GM19043 (cell line): ENCODE data around the gene KPNA4.

ENCODE experiments used
- ATAC-seq: cut with Tn5 transposase; IDR thresholded peaks from one replicate; pipeline ENCODE4 v1.9.1; 2021; ENCODE audit warnings: low read depth; ENCODE audit not compliant: unreplicated experiment

Gene KPNA4

GRCh38 chr3:160501325-160501724, 64.0 kb downstream of the KPNA4 start:
- ATAC-seq, result no peak

- no peak for ATAC-seq
These were observed 67.2 kb downstream of the KPNA4 start for GRCh38 chr3:160498202-160498601.

DNA sequence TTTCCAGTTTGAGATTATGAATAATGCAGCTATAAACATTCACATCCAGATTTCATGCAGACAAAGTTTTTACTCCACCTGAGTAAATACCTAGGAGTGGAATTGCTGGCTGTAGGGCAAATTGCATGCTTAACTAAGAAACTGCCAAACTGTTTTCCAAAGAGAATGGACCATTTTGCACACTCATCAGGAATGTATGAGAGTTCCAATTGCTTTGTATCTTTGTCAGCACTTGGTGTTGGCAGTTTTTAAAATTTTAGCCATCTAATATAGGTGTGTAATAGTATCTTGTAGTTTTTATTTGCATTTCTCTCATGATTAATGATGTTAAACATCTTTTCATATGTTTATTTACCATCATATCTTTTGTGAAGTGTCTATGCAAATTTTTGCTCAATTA, 75.2 kb downstream of the KPNA4 start:
- ATAC-seq, result no peak

GRCh38 chr3:160486459-160486869, 78.9 kb downstream of the KPNA4 start:
- ATAC-seq, result no peak

GRCh38 chr3:160482796-160483195, 82.6 kb downstream of the KPNA4 start:
- ATAC-seq, result no peak

- ATAC-seq, result no peak
These were observed 83.5 kb downstream of the KPNA4 start for GRCh38 chr3:160481856-160482255.

- ATAC-seq, result no peak
These were observed 84.4 kb downstream of the KPNA4 start for GRCh38 chr3:160480931-160481330.

- ATAC-seq, result no peak
These were observed 86.0 kb downstream of the KPNA4 start for GRCh38 chr3:160479376-160479775.

DNA sequence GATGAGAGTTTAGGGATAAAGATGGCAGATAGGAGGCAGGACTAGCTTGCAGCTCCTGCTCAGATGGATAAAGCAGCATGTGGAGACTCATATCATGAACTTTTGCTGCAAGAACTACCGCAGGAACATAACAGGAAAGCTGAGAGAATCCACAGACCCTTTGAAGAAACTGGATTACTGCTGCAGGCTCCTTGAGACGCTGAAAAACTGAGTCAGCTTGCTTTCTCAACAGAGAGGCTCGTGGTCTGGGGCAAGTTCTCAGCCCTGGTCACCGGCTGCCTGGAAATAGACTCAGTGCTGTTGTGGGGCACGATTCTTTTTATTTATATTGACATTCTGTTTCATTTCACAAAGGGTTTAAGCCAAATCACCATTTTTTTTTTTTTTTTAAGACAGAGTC, 87.0 kb downstream of the KPNA4 start:
- no peak for ATAC-seq

- ATAC-seq, result no peak
These were observed 87.6 kb downstream of the KPNA4 start for GRCh38 chr3:160477750-160478149.

- ATAC-seq, result no peak
These were observed 89.5 kb downstream of the KPNA4 start for GRCh38 chr3:160475884-160476283.

DNA sequence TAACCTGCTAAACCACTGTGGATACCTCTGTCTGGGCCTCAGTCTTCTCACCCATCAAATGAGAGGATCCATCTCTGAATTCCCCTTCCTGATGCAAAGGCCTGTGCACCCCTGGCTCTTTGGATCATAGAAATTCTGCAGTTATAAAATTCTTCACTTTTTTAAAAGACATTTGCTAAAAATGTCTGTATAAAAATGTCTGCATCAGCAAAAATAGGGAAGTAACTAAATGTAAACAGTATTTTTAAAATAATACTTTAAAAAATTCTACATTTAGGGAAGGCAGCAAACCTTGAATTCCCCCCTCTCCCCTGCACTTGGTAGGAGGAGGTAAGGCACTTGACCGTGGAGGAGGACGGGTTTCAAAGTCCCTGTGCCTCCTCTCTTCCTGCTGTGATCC, 90.2 kb downstream of the KPNA4 start:
- ATAC-seq, result no peak

DNA sequence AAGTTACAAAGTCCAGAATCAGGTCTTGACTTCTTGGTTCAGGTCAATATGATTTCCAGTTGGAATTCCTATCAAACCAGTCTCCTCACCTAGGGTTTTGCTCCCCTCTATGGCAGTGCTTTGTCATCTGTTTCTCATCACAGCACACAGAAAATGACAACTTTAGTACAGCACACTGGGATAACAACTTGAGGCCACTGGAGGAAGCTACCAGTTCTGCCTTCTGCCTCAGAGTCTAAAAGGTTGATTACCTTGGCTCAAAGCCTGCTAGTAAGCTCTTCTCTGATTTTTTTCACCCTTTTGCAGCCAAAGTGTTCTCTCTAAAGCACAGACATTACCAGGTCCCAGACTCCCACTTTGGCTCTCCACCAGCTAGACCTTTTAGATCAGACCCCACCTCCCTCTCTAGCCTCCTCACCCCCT, 90.9 kb downstream of the KPNA4 start:
- ATAC-seq, result no peak

GRCh38 chr3:160473978-160474377, 91.4 kb downstream of the KPNA4 start:
- ATAC-seq, result no peak

GRCh38 chr3:160473221-160473620, 92.2 kb downstream of the KPNA4 start:
- ATAC-seq, result no peak

DNA sequence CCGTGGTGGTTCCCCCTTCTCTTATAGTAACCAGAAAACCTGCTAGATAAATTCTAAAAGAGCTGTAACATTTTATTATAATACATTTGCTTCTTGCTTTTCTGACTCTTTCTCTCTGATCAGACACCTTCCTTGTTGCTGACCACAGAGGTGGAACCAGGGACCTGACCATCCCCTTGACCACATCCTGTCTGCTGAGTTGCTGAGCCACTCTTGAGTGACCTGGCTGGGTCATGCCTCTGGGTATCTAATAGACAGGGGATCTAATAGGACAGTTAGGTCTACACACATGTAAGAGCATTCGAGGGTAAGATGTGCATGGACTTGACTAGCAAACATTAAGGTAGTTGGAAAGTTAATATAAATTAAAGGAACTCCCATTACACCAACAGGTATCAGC, 93.0 kb downstream of the KPNA4 start:
- ATAC-seq, result peak; percentile 57

DNA sequence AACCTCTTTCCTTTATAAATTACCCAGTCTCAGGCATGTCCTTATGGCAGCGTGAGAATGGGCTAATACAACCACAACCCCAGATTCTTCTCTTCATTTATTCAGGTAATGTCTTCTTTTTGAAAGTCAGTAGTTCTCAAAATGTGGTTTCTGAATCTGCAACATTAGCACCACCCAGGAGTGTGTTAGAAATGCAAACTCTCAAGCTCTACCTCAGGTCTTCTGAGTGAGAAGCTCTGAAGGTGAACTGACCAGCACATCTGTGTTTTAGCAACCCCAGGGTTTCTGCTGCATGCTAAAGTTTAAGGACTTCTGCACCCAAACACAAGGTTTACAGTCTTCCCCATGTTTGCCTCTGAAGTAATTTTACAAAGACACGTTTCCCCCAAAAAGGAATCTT, 93.5 kb downstream of the KPNA4 start:
- no peak for ATAC-seq

- ATAC-seq, result no peak
These were observed 95.2 kb downstream of the KPNA4 start for GRCh38 chr3:160470181-160470580.

GRCh38 chr3:160464971-160465370, 100.4 kb downstream of the KPNA4 start:
- no peak for ATAC-seq

DNA sequence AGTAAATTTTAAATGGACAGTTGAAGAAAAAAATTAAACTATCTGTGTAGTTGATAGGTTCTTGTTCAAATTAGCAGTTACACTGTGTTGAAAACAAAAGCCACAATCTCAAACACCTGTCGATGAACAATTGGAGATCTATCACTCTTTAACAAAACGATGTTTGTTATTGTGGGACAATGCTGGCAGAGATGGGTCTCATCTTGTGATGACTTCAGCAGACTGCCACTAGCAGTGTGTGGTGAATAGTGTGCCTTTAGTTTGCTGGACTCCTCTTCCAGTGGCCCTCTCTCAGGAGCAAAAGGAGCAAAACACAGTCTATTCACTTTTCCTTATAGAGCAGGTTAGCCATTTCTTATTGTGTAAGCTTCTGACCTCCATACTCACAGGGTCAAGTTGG, 101.0 kb downstream of the KPNA4 start:
- no peak for ATAC-seq

DNA sequence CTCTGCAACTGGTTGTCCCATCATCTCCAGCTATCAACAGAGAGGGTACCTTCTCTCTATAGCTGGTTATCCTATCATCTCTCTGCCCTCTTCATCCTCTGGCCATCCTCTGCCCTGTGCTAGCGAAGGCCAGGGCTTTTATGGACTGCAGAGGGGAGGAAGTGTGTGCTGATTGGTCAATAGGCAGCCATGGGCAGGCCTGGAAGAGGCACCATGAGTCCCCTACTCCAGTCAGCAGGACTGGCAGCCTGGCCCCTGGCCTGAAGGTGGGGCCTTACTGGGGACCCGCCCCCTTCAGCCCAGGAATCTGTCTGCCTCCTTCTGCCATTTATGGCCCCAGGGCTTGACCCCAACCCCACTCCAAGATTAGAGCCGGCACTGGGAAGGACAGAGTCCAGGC, 105.3 kb downstream of the KPNA4 start:
- no peak for ATAC-seq

DNA sequence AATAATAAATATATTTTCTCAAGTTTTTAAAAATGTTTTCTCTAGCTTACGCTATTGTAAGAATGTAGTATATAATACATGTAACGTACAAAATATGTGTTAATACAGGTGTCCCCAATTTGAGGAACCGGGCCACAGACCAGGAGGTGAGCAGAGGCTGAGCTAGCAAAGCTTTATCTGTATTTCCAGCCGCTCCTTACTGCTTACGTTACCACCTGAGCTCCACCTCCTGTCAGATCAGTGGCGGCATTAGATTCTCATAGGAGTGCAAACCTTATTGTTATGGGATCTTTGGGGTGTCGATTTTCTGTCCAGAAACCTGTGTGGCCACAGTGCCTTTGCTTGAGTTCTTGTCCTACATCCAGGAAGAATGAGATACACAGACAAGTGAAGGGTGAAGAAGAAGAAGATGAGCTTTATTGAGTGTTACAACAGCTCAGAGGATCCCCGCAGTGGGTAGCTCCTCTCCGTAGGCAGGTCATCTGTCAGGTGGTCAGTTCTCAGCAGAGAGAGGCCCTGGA, 105.9 kb downstream of the KPNA4 start:
- no peak for ATAC-seq

GRCh38 chr3:160458151-160458550, 107.2 kb downstream of the KPNA4 start:
- ATAC-seq, result no peak
